A673 (cell line): ENCODE measurements around the gene BRD8.

Experiments used
- CTCF ChIP-seq: fragments of 300-800, 200-600 bp; sonication (generic); conservative IDR thresholded peaks from 2 replicates; pipeline ENCODE4 v1.5.1; 2017; ENCODE audit warnings: low read depth, mild to moderate bottlenecking, antibody characterized with exemption, low read length, moderate library complexity, mixed read lengths
- EZH2 ChIP-seq: fragments of 200-600 bp; sonication (generic); IDR thresholded peaks from 2 replicates; pipeline ENCODE4 v1.6.1; 2017; ENCODE audit warnings: borderline replicate concordance, low read depth, mild to moderate bottlenecking, mixed read lengths, antibody characterized with exemption, low read length; ENCODE audit not compliant: poor library complexity, severe bottlenecking

- TF ChIP-seq CTCF, result no peak
- no peak for TF ChIP-seq EZH2
These were observed 9.3 kb downstream of the BRD8 start for GRCh38 chr5:138169124-138169523.
